Left forelimb (tissue), 1 donor: Measurements from ENCODE around the gene HCRT.

Experiments
- DNase-seq: peaks from one replicate; pipeline ENCODE4 v3.0.0-alpha.2; 2018; ENCODE audit warnings: low spot score

Gene HCRT

DNA sequence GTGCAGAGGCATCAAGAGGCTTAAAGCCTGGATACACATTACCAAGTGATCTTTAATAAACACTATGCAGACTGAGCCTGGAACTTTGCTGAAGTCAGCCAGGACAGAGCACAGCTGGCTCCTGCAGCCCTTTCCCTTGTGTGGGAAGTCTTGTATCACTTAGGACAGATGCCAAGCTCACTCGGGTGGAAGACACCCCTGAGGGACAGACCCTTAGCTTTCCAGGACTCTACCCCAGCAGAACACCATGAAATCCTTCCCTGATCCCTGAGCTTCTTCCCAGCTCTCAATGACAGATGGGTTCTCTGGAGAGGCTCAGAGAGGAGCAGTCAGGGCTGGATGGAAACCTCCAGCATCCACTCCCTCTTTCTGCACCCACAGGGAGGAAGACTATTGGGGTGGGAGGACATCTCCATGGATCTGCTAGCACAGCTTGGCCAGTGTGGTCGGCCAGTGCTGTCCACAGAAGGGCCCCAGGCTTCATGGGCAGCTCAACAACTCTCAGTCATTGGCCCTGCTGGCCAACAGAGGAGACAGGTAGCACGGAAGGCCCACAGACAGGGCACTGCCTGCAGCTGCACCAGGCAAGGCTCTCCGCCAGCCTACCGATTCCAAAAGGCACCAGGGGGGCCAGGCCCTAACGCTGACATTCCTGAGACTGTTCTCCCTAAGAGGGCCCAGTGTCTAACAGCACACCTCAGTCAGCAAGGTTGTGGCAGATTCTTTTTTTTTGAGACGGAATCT is 46.3 kb downstream of the HCRT start:
- DNase-seq: no peak

DNA sequence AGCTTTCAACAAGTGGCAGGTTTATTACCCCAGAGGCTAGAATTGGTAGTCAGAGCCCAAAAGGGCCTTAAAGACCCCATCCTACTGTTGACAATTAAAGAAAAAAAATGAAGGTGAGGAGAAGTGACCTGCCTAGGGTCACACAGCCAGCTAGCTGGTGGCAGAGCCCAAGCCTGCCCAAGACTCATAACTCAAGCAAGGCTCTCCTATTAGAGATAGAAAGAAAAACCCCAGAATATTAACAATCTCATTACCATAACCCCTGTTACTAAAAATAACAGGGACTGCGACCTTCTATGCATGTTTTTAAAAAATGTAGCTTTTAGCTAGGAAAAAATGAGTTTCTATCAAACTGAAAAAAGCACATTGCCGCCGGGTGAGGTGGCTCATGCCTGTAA is 48.6 kb downstream of the HCRT start:
- DNase-seq: no peak

DNA sequence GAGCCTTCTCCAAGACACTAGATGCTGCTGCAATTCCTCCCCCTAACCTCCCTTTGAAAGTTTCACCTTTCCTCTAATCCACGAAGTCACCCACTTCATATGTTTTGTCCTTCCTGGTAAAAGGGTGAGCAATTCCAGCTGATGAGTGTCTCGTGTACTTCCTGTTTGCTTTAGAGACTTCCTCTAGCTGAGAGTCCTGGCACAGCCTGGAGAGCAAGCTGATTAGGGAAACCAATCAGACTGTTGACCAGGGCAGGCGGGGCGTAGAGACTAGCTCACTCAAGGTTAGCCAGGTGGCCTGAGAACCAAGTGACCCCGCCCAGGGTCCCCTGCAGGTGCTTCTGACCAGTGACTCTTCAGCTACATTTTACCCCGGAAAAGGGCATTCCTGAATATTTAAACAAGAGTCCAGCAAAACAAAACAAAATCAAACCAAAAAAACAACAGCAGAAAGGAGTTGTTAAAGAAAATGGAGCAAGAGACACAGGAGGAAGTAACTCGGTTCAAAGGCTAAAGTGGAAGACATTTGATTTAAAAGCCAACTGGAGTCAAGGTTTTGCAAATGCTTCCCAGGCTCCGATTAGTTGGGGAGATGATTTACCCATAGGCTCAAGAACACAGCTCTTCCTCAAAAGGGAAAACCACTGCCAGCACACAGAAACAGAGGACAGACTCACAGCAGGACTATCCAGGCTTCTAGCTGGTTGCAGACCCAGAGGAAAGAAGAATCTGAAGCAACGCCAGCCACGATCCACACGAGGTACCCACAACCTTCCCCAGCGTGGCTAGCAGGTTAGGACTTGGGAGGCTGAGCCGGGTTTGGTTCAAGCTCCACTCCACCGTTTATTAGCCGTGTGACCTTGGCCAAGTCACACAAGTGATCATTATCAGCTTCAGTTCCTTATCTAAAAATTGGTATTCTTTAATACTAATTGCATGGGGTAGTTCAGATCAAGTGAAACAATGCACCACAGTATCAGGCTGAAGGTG is 49.3 kb downstream of the HCRT start:
- DNase-seq: no peak

DNA sequence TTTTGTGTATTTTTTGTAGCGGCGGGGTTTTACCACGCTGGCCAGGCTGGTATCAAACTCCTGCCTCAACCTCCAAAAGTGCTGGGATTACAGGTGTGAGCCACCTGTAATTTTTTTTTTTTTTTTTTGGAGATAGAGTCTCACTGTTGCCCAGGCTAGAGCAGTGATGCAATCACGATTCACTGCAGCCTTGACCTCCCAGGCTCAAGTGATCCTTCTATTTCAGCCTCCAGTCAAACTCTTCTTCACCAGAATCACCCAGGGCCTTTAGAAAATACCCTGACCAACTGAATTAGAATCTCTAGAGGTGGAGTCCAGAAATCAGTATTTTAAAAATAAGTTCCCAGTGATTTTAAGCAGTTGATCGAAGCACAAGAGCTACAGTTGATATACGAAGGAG is 50.1 kb downstream of the HCRT start:
- no peak for DNase-seq
